Measurements from ENCODE around the gene SNN.

Gene SNN

GRCh38 chr16:11665071-11665491, 3.2 kb upstream of the SNN start:
- Histone ChIP-seq H3K27me3 (ENCODE audit: insufficient read depth, poor library complexity, severe bottlenecking) (no peaks in the 10 kb centered on the region), H3K27ac (replicated peaks) (no peak overlapping the region), H3K4me3 (replicated peaks; ENCODE audit: insufficient read depth, low read length) (no peak overlapping the region)
- TF ChIP-seq GABPA (IDR thresholded peaks at IDR 0.05; ENCODE audit: low read depth) (no peak), REST (IDR thresholded peaks at IDR 0.05; ENCODE audit: insufficient replicate concordance, low read depth) (no peak), CTCF (IDR thresholded peaks at IDR 0.05; ENCODE audit: insufficient read depth, low read length) (no peak), SPI1 (IDR thresholded peaks at IDR 0.05; ENCODE audit: borderline replicate concordance, low read depth) (no peak), POLR2AphosphoS5 (IDR thresholded peaks at IDR 0.05; ENCODE audit: low read depth) (no peak)
- DNase-seq (ENCODE audit: low read depth in 1 of 2, low spot score in 1 of 2), result no peak

- H3K27ac ChIP-seq (replicated peaks), result no peak overlapping the region
- DNase-seq (ENCODE audit: low read depth in 1 of 2, low spot score in 1 of 2), result no peak
- H3K4me3 ChIP-seq (replicated peaks; ENCODE audit: insufficient read depth, low read length), result no peak overlapping the region
- TF ChIP-seq REST (IDR thresholded peaks at IDR 0.05; ENCODE audit: insufficient replicate concordance, low read depth) (no peak), POLR2AphosphoS5 (IDR thresholded peaks at IDR 0.05; ENCODE audit: low read depth) (no peak), SPI1 (IDR thresholded peaks at IDR 0.05; ENCODE audit: borderline replicate concordance, low read depth) (no peak), GABPA (IDR thresholded peaks at IDR 0.05; ENCODE audit: low read depth) (no peak), CTCF (IDR thresholded peaks at IDR 0.05; ENCODE audit: insufficient read depth, low read length) (no peak)
- H3K27me3 ChIP-seq (ENCODE audit: insufficient read depth, poor library complexity, severe bottlenecking), result no peaks in the 10 kb centered on the region
Observed at GRCh38 chr16:11666103-11667055, 1.9 kb upstream of the SNN start.

- Histone ChIP-seq H3K27me3 (ENCODE audit: insufficient read depth, poor library complexity, severe bottlenecking) (no peaks in the 10 kb centered on the region), H3K4me3 (replicated peaks; ENCODE audit: insufficient read depth, low read length) (no peak overlapping the region), H3K27ac (replicated peaks) (no peak overlapping the region)
- TF ChIP-seq SPI1 (IDR thresholded peaks at IDR 0.05; ENCODE audit: borderline replicate concordance, low read depth) (no peak), POLR2AphosphoS5 (IDR thresholded peaks at IDR 0.05; ENCODE audit: low read depth) (no peak), CTCF (IDR thresholded peaks at IDR 0.05; ENCODE audit: insufficient read depth, low read length) (no peak), REST (IDR thresholded peaks at IDR 0.05; ENCODE audit: insufficient replicate concordance, low read depth) (no peak)
- no peak for DNase-seq (ENCODE audit: low read depth in 1 of 2, low spot score in 1 of 2)
Observed at GRCh38 chr16:11667221-11667823, 933 bp upstream of the SNN start.
